Hepatocyte (in vitro differentiated cells): ENCODE measurements around the gene NOS1.
"Not testable (repeated sequence)": the region's sequence is repeated elsewhere in the genome, so short reads cannot be mapped to it uniquely, and the experiment has no call there.

ENCODE experiments used
- EZH2 ChIP-seq: fragments of 200-600 bp; sonication (generic); IDR thresholded peaks from 2 replicates; pipeline ENCODE4 v1.6.1; 2016; ENCODE audit warnings: antibody characterized with exemption, mild to moderate bottlenecking, borderline replicate concordance
- EZH2phosphoT487 ChIP-seq: fragments of 200-600 bp; sonication (generic); IDR thresholded peaks from one replicate; pipeline ENCODE4 v1.6.1; 2018; ENCODE audit warnings: antibody characterized with exemption, mild to moderate bottlenecking, low read depth, moderate library complexity; ENCODE audit not compliant: unreplicated experiment, severe bottlenecking
- TF ChIP-seq, protein P1 (sequence below): fragments of 200-600 bp; sonication (generic); IDR thresholded peaks from 2 replicates; pipeline ENCODE4 v1.5.1; 2016; ENCODE audit warnings: antibody characterized with exemption, mild to moderate bottlenecking; ENCODE audit not compliant: poor library complexity

DNA sequence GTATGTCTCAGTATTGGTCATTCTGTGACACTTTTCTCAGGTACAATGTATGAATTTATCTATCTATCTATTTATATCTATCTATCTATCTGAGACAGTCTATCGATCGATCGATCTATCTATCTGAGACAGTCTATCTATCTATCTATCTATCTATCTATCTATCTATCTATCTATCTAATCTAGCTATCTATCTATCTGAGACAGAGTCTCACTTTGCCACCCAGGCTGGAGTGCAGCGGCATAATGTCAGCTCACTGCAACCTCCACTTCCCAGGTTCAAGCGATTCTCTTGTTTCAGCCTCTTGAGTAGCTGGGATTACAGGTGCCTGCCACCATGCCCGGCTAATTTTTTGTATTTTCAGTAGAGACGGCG, 180.0 kb downstream of the NOS1 start:
- TF ChIP-seq, protein P1, sequence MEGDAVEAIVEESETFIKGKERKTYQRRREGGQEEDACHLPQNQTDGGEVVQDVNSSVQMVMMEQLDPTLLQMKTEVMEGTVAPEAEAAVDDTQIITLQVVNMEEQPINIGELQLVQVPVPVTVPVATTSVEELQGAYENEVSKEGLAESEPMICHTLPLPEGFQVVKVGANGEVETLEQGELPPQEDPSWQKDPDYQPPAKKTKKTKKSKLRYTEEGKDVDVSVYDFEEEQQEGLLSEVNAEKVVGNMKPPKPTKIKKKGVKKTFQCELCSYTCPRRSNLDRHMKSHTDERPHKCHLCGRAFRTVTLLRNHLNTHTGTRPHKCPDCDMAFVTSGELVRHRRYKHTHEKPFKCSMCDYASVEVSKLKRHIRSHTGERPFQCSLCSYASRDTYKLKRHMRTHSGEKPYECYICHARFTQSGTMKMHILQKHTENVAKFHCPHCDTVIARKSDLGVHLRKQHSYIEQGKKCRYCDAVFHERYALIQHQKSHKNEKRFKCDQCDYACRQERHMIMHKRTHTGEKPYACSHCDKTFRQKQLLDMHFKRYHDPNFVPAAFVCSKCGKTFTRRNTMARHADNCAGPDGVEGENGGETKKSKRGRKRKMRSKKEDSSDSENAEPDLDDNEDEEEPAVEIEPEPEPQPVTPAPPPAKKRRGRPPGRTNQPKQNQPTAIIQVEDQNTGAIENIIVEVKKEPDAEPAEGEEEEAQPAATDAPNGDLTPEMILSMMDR: not testable (repeated sequence)
- TF ChIP-seq EZH2, EZH2phosphoT487: not testable (repeated sequence)
